NCI-H1092 (cell line): ENCODE data around the gene HDAC4.

Experiments
- DNase-seq: peaks from one replicate; lab custom pipeline; 2025; lab: John Stamatoyannopoulos, UW

The HDAC4 gene

GRCh38 chr2:239348563-239349452, 52.0 kb downstream of the HDAC4 start:
- DNase-seq, result no peak

GRCh38 chr2:239346676-239347075, 54.1 kb downstream of the HDAC4 start:
- DNase-seq, result no peak

GRCh38 chr2:239345251-239345650, 55.6 kb downstream of the HDAC4 start:
- no peak for DNase-seq

GRCh38 chr2:239344857-239345216, 56.0 kb downstream of the HDAC4 start:
- peak; percentile 43 for DNase-seq

- DNase-seq, result no peak
These were observed 56.6 kb downstream of the HDAC4 start for GRCh38 chr2:239343946-239344856.

DNA sequence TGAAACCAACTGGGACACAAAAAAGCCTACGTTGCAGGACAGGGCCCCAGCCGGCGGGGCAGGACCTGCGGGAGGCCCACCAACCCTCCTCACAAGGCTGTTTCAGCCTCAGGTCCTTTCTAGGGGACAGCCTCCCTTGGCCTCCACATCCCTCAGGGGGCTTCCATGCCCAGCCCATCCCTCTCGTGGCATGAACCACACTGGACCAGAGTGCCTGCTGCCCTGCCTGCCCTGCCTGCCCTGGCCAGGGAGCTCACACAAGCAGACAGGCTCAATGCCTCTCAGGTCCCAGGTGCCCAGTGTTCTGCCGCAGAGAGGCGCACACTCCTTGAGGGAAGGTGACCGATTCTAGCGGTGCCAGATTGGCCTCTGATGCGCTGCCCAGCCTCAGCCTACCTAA, 57.4 kb downstream of the HDAC4 start:
- DNase-seq, result no peak

- DNase-seq, result no peak
These were observed 59.0 kb downstream of the HDAC4 start for GRCh38 chr2:239341840-239342239.

DNA sequence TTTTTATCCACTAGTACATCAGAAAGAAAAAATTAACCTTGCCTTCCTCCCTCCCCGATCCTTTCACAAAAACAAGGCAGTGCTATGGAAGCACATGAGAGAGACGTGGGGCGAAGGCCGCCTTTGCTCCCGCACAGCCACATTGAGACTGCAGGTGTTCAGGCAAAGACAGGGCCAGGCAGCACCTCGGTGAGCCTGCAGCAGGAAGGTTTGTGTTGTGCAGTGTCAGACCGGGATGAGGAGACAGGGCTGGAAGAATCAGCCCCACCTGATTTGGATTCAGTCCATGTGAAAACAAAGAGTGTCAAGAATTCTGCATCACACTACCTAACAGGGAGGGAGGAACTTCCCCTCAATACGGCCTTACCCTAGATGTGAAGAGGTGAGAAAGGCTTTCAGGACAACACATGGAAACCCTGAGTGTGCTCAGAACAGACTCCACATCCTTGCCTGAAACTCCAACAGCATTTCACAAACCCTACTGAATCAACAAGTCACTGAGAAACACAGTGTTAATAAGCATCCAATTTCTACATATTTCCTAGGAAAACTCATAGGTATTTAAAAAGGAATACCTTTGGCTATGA, 59.6 kb downstream of the HDAC4 start:
- no peak for DNase-seq

DNA sequence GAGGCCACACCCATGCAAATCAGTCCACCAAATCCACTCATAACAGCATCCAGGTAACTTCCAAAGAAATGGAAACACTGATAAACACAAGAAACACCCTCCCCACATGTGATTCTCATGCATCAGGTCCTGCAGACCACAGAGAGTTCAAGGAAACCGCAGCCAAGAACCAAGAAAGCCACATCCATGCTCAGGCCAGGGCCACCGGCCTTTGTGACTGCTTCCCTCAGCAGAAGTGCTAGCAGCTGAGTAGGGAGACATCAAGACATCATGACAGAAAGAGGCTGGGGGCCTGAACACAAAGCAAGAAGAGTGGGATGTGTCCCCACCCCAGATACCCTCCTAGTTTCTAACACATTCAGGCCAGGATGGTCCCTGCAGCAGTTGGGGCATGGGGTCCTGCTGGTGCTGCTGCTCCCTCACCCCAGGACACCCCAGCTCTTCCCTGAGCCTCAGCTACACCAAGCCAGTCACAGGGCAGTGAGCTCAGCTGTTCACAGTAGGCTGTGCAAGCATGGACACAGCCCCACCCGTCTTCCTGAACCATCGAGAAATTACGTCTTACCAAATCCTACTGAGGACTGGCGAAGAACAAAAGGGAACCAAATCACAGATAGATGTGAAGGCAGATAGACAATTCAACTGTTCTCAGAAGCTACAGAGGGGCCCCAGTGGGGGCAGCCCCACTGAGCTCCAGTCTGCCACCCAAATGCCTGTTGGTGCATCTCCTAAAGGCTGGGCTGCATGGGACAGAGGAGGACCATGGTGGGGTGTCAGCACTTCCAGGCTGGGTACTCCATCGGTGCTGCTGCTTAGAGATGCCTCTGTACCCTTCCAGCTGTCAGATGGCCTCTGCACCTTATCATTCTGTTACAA, 60.9 kb downstream of the HDAC4 start:
- DNase-seq, result no peak

DNA sequence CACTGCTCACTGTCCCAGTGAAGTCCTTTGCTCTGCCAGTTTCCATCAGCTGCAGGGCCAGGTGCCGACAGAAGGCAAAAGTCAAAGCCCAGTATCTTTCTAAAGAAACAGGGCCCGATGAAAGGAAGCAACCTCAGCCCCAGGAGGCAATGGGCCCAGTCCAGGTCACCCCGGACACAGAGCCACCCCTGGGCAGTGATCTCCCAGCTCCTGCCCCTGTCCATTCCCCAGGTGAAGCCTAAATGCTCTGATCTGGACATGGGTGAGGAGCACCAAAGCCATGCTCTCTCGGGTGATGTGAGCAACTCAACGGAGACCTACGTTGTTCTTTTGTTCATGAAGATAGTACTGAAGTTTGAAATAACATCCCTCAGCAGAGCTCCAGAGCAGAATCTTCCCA, 61.6 kb downstream of the HDAC4 start:
- no peak for DNase-seq

DNA sequence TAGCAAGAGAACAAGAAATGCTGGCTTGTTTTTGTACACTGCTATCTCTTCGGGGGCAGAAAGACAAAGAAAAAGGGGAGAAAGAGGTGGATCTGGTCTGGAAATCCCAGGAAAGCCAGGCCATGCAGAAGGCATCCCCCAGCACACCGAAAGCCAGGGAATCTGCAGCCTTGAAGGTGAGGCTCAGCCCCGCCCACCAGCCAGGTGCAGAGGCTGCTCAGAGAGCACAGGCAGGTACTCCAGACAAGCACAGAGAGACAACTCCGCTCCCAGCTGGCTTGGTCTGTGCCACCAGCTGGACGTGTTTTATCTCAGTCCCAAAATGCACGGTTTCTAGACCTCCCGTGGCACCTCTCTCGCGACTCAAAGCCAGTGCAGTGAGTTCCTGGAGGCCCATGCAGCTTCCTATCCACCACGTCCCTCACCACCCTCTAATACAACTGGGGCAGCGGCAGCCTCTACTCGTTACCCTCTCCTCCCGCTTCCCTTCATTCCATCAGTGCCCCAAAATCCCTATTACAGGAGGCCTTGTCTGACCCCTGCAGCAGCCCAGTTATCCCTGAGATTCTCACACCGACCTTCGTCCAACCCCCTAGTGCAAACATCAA, 62.8 kb downstream of the HDAC4 start:
- DNase-seq, result no peak

- no peak for DNase-seq
These were observed 63.5 kb downstream of the HDAC4 start for GRCh38 chr2:239337122-239337876.

DNA sequence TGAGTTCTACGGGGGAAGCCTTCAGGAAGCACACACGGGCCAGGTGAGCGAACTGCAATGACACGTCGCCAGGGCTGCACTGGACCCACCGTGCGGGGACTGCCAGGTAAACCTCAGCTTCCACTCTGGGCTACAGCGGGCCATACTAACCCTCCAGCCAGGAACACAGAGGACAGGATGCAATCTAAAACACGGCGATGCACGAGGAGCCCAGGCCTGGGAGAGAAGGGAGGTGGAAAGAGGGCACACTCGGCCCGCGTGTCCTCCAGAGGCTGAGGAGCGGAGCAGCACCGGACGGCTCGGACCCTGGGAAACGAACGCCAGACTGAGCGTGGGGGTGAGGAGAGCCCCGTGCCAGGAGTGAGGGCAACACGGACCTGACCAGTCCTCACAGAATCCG, 69.3 kb downstream of the HDAC4 start:
- no peak for DNase-seq

DNA sequence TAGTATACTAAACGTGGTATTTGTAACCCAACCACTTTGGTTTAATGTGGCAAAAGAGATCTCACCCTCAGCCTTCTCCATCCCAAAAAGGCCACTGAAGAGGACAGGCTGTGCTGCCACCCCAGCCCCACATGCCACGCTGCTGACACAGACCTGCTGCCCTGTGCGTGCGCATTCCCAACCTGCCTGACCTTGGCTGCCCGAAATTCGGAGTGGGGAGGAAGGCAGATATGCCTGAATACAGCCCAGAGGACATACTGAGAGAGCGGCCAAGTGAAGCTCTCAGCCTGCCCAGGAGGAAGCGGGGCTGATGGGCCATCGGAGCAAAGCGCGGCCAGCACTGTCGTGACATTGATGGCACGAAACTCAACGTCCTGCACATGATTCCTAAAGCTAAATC, 70.0 kb downstream of the HDAC4 start:
- DNase-seq, result no peak

GRCh38 chr2:239329972-239330572, 70.7 kb downstream of the HDAC4 start:
- peak; percentile 9 for DNase-seq

DNA sequence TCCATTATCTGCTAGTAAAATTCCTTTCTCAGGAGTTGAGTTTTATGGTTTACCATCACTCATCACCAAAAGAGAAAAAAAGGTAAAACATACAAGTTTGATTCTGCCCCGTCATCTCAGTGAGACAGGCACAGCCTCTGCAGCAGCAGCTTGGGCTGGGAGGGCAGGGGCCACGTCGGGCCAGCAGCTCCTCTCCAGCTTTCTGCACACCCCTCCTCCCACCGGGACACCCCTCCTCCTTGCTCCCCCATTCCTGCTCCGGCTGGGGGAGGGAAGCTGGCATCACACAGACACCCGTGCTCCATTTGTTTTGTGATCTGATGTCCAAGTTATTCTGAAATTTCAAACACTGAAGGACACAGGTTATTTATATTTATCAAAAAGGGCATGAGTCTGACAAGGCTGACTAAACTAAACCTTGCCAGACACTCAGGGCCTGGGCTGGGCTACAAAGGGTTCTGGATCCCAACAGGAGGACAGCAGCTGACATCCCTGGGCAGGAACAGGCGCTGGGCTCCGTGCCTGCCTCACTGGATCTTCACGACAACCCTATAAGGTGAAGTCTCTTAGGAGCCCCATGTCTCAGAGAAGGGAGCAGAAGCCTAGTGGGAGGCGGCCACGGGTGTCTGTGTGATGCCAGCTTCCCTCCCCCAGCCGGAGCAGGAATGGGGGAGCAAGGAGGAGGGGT, 71.4 kb downstream of the HDAC4 start:
- no peak for DNase-seq

GRCh38 chr2:239328351-239329191, 72.2 kb downstream of the HDAC4 start:
- DNase-seq, result no peak

DNA sequence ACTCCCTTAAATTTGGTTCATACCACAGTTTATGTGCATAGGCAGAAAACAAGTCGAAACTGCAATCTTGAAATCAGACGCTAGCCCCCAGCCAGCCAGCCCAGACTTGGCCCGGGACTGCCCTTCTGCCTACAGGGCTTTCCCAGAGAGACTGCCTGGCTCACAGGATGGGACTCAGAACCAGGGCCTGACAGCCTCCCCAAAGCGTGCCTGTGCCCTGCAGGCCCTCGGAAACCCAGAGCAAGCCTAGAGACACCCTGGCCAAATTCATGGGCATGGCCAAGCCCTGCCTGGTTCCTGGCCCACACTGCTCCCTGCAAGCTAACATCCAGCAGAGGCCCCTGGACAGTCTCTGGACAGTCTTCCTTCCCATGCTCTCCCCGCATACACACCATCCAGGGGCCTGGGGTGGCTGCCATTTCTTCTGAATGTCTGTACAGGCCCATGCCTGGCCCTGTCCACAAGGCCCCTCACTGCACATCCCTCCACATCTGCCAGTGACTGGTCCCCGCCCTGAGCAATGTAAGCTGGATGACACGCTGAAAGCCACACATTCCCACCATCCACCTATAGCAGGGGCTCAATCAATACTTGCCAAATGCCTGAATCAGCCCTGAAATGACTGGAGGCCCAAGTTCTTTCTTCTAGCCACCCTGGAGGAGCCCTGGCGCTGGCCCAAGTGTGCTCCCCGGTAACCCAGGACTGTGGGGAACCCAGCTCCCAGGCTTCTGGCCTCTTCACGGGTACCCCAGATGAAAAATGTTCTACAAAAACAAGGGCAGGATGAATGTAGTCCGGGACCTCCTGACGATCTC, 73.1 kb downstream of the HDAC4 start:
- DNase-seq, result no peak
